Mesothelial cell of epicardium (in vitro differentiated cells): ENCODE results near the gene C10orf88. TPM values are rescaled to one million over a fixed set of nuclear protein-coding genes. Genes with fewer than 3 reads are reported as not detected.

Experiments used
- DNase-seq, 2 experiments: peaks; one replicate each; pipeline ENCODE4 v3.0.0; 2021; ENCODE audit warnings: low spot score in 2 of 2; ENCODE audit not compliant: unreplicated experiment in 2 of 2
- H3K27ac Mint-ChIP-seq: 2 replicates; pipeline ENCODE4 v1.8.0; 2021; ENCODE audit warnings: mixed read lengths
- H3K27me3 Mint-ChIP-seq: 2 replicates; pipeline ENCODE4 v1.8.0; 2021; ENCODE audit warnings: low read depth, mixed read lengths
- H3K36me3 Mint-ChIP-seq: 2 replicates; pipeline ENCODE4 v1.8.0; 2021; ENCODE audit warnings: mixed read lengths
- H3K4me1 Mint-ChIP-seq: 2 replicates; pipeline ENCODE4 v1.8.0; 2021; ENCODE audit warnings: mixed read lengths
- H3K4me3 Mint-ChIP-seq: 2 replicates; pipeline ENCODE4 v1.8.0; 2021; ENCODE audit warnings: mild to moderate bottlenecking, moderate library complexity, mixed read lengths
- H3K9me3 Mint-ChIP-seq: 2 replicates; pipeline ENCODE4 v1.8.0; 2021; ENCODE audit warnings: mixed read lengths
- CTCF ChIP-seq: fragments of 200-600 bp; sonication (generic); IDR thresholded peaks from one replicate; pipeline ENCODE4 v1.5.0; 2021; ENCODE audit warnings: antibody characterized with exemption; ENCODE audit not compliant: unreplicated experiment
- total RNA-seq: library from RNA; stranded (reverse); gene quantifications from 3 replicates; pipeline ENCODE4 v1.2.1, GENCODE V29; 2021

The C10orf88 gene
- total RNA-seq, 1 donor from 2014 or later: 13.5 TPM

- Mint-ChIP-seq H3K27ac (no peak overlapping the region), H3K27me3 (peaks cover 40% of the 10 kb centered on the region), H3K4me1 (no peaks in the 10 kb centered on the region), H3K9me3 (peaks cover 37% of the 10 kb centered on the region), H3K4me3 (no peak overlapping the region), H3K36me3 (no peaks in the 10 kb centered on the region)
- no peak for TF ChIP-seq CTCF
- no peak for DNase-seq
These were observed 8.4 kb upstream of the C10orf88 start for GRCh38 chr10:122962405-122962804.

- Mint-ChIP-seq H3K27me3 (peaks cover 72% of the 10 kb centered on the region), H3K36me3 (no peaks in the 10 kb centered on the region), H3K4me1 (peaks cover 14% of the 10 kb centered on the region), H3K4me3 (no peak overlapping the region), H3K27ac (no peak overlapping the region), H3K9me3 (no peaks in the 10 kb centered on the region)
- TF ChIP-seq CTCF: no peak
- DNase-seq: no peak
These were observed 3.4 kb upstream of the C10orf88 start for GRCh38 chr10:122957474-122957873.

- peaks cover 61% of the 10 kb centered on the region for H3K27me3 Mint-ChIP-seq
- no peak for TF ChIP-seq CTCF
- H3K9me3 Mint-ChIP-seq: no peaks in the 10 kb centered on the region
- H3K4me1 Mint-ChIP-seq: peaks cover 20% of the 10 kb centered on the region
- DNase-seq: no peak
- H3K27ac Mint-ChIP-seq: no peak overlapping the region
- no peak overlapping the region for H3K4me3 Mint-ChIP-seq
- H3K36me3 Mint-ChIP-seq: no peaks in the 10 kb centered on the region
These were observed 1.9 kb upstream of the C10orf88 start for GRCh38 chr10:122955892-122956291.

GRCh38 chr10:122954731-122955050 lies 664 bp upstream of the C10orf88 start:
- H3K27ac Mint-ChIP-seq: no peak overlapping the region
- peaks cover 3% of the 10 kb centered on the region for H3K36me3 Mint-ChIP-seq
- no peak for TF ChIP-seq CTCF
- no peak for DNase-seq
- H3K4me1 Mint-ChIP-seq: peaks cover 20% of the 10 kb centered on the region
- H3K4me3 Mint-ChIP-seq: peak overlapping the region; percentile 84
- no peaks in the 10 kb centered on the region for H3K9me3 Mint-ChIP-seq
- peaks cover 50% of the 10 kb centered on the region for H3K27me3 Mint-ChIP-seq

- H3K27me3 Mint-ChIP-seq: peaks cover 2% of the 10 kb centered on the region
- TF ChIP-seq CTCF: no peak
- H3K27ac Mint-ChIP-seq: no peak overlapping the region
These were observed 4.7 kb downstream of the C10orf88 start for GRCh38 chr10:122949296-122949695.

GRCh38 chr10:122939856-122940543 lies 14.0 kb downstream of the C10orf88 start:
- no peak overlapping the region for H3K4me3 Mint-ChIP-seq
- H3K4me1 Mint-ChIP-seq: peaks cover 13% of the 10 kb centered on the region
- TF ChIP-seq CTCF: no peak
- no peak for DNase-seq
- no peaks in the 10 kb centered on the region for H3K27me3 Mint-ChIP-seq
- peaks cover 6% of the 10 kb centered on the region for H3K9me3 Mint-ChIP-seq
- peaks cover 22% of the 10 kb centered on the region for H3K36me3 Mint-ChIP-seq
- peak overlapping the region; percentile 45 for H3K27ac Mint-ChIP-seq

More at GRCh38 chr10:122949296-122949695, 4.7 kb downstream of the C10orf88 start:
- peaks cover 19% of the 10 kb centered on the region for H3K4me1 Mint-ChIP-seq
- H3K4me3 Mint-ChIP-seq: no peak overlapping the region
- H3K36me3 Mint-ChIP-seq: peaks cover 26% of the 10 kb centered on the region
- no peak for DNase-seq
- no peaks in the 10 kb centered on the region for H3K9me3 Mint-ChIP-seq
